Neural progenitor cell (in vitro differentiated cells): ENCODE results near the gene KIAA0825.

ENCODE experiments used
- CTCF ChIP-seq: fragments of 200-600 bp; sonication (generic); IDR thresholded peaks from 2 replicates; pipeline ENCODE4 v1.5.1; 2017; ENCODE audit warnings: antibody characterized with exemption, mild to moderate bottlenecking
- EZH2 ChIP-seq: fragments of 200-600 bp; sonication (generic); IDR thresholded peaks from 2 replicates; pipeline ENCODE4 v1.6.1; 2017; ENCODE audit warnings: antibody characterized with exemption, mild to moderate bottlenecking, moderate library complexity
- EZH2phosphoT487 ChIP-seq: fragments of 200-600 bp; sonication (generic); IDR thresholded peaks from 2 replicates; pipeline ENCODE4 v1.6.1; 2017; ENCODE audit warnings: antibody characterized with exemption

GRCh38 chr5:94283093-94283492 lies 335.3 kb downstream of the KIAA0825 start:
- TF ChIP-seq CTCF (no peak), EZH2 (no peak), EZH2phosphoT487 (no peak)
